WTC11 (cell line): Measurements from ENCODE around the gene DSTYK. TPM values are rescaled to one million over a fixed set of nuclear protein-coding genes. Genes with fewer than 3 reads are reported as not detected.

Experiments used
- ATAC-seq: fragments of 200-7000 bp; cut with Tn5 transposase; 2 replicates; pipeline ENCODE4 v1.10.0; 2021; ENCODE audit warnings: mild to moderate bottlenecking, moderate library complexity
- CTCF ChIA-PET: fragments of 300-600 bp; sonication (Branson Sonifier 250); formaldehyde crosslinking; loops from one replicate; lab custom pipeline; 2021; ENCODE audit warnings: antibody characterized with exemption; lab: Charles Lee
- POLR2A ChIA-PET: fragments of 350-600 bp; sonication (Branson Sonifier 250); formaldehyde crosslinking; loops from one replicate; lab custom pipeline; 2021; ENCODE audit warnings: antibody characterized with exemption; lab: Charles Lee
- DNase-seq: peaks from one replicate; pipeline ENCODE4 v3.0.0; 2021; ENCODE audit warnings: low spot score
- H3K27ac Mint-ChIP-seq: 2 replicates; pipeline ENCODE4 v1.8.0; 2021; ENCODE audit warnings: mixed read lengths
- H3K27me3 Mint-ChIP-seq: 2 replicates; pipeline ENCODE4 v1.8.0; 2021; ENCODE audit warnings: low read depth, mild to moderate bottlenecking, moderate library complexity, mixed read lengths
- H3K36me3 Mint-ChIP-seq: 2 replicates; pipeline ENCODE4 v1.8.0; 2021; ENCODE audit warnings: mixed read lengths
- H3K4me1 Mint-ChIP-seq: 2 replicates; pipeline ENCODE4 v1.8.0; 2022; ENCODE audit warnings: mixed read lengths
- H3K4me3 Mint-ChIP-seq: 2 replicates; pipeline ENCODE4 v1.8.0; 2021; ENCODE audit warnings: mild to moderate bottlenecking, moderate library complexity, mixed read lengths
- H3K9me3 Mint-ChIP-seq: 2 replicates; pipeline ENCODE4 v1.8.0; 2021; ENCODE audit warnings: mixed read lengths
- ATF1 ChIP-seq: sonication (generic); formaldehyde crosslinking; IDR thresholded peaks from 2 replicates; pipeline ENCODE4 v1.8.1; 2023; ENCODE audit warnings: mild to moderate bottlenecking, moderate library complexity, missing genetic modification reagents
- CREB1 ChIP-seq: sonication (generic); formaldehyde crosslinking; IDR thresholded peaks from 2 replicates; pipeline ENCODE4 v1.8.0; 2023; ENCODE audit warnings: mild to moderate bottlenecking, missing genetic modification reagents
- EMX1 ChIP-seq: fragments of 250-450 bp; sonication (Bioruptor Pico); IDR thresholded peaks from 2 replicates; pipeline ENCODE4 v1.8.0; 2021; ENCODE audit warnings: mild to moderate bottlenecking
- ERG ChIP-seq: fragments of 250-450 bp; sonication (Bioruptor Pico); IDR thresholded peaks from 2 replicates; pipeline ENCODE4 v1.8.0; 2021; ENCODE audit warnings: mild to moderate bottlenecking
- ETV6 ChIP-seq: sonication (generic); formaldehyde crosslinking; IDR thresholded peaks from 2 replicates; pipeline ENCODE4 v1.8.1; 2022; ENCODE audit warnings: mild to moderate bottlenecking, missing genetic modification reagents
- FOXK1 ChIP-seq: sonication (generic); formaldehyde crosslinking; IDR thresholded peaks from 2 replicates; pipeline ENCODE4 v1.8.0; 2022; ENCODE audit warnings: mild to moderate bottlenecking, moderate library complexity, missing genetic modification reagents
- FOXP1 ChIP-seq: sonication (generic); formaldehyde crosslinking; IDR thresholded peaks from 2 replicates; pipeline ENCODE4 v1.8.0; 2022; ENCODE audit warnings: missing genetic modification reagents, mild to moderate bottlenecking, moderate library complexity, borderline replicate concordance
- GABPB1 ChIP-seq: sonication (generic); formaldehyde crosslinking; IDR thresholded peaks from 2 replicates; pipeline ENCODE4 v1.8.1; 2023; ENCODE audit warnings: mild to moderate bottlenecking, missing genetic modification reagents
- STAT6 ChIP-seq: sonication (generic); formaldehyde crosslinking; conservative IDR thresholded peaks from 2 replicates; pipeline ENCODE4 v1.8.1; 2023; ENCODE audit warnings: mild to moderate bottlenecking, low read depth, missing genetic modification reagents, moderate library complexity
- ZNF138 ChIP-seq: sonication (generic); formaldehyde crosslinking; conservative IDR thresholded peaks from 2 replicates; pipeline ENCODE4 v1.8.1; 2022; ENCODE audit warnings: mild to moderate bottlenecking, moderate library complexity, missing genetic modification reagents
- ZNF416 ChIP-seq: fragments of 250-450 bp; sonication (Bioruptor Pico); IDR thresholded peaks from 2 replicates; pipeline ENCODE4 v1.9.0; 2021; ENCODE audit warnings: mild to moderate bottlenecking, inconsistent platforms
- ZNF423 ChIP-seq: fragments of 250-450 bp; sonication (Bioruptor Pico); IDR thresholded peaks from 2 replicates; pipeline ENCODE4 v2.1.2; 2022; ENCODE audit warnings: mild to moderate bottlenecking, moderate library complexity
- total RNA-seq: library from RNA; stranded (reverse); gene quantifications from 3 replicates; pipeline ENCODE4 v1.2.3, GENCODE V29; 2021
- TF ChIP-seq, protein P1 (sequence below): sonication (generic); formaldehyde crosslinking; IDR thresholded peaks from 2 replicates; pipeline ENCODE4 v1.8.1; 2023; ENCODE audit warnings: mild to moderate bottlenecking, moderate library complexity, missing genetic modification reagents
- TF ChIP-seq, protein P2 (sequence below): sonication (generic); formaldehyde crosslinking; IDR thresholded peaks from 2 replicates; pipeline ENCODE4 v1.8.1; 2023; ENCODE audit warnings: mild to moderate bottlenecking, missing genetic modification reagents, borderline replicate concordance

Gene DSTYK
- total RNA-seq, 1 experiment from 2014 or later: 11.6 TPM

DNA sequence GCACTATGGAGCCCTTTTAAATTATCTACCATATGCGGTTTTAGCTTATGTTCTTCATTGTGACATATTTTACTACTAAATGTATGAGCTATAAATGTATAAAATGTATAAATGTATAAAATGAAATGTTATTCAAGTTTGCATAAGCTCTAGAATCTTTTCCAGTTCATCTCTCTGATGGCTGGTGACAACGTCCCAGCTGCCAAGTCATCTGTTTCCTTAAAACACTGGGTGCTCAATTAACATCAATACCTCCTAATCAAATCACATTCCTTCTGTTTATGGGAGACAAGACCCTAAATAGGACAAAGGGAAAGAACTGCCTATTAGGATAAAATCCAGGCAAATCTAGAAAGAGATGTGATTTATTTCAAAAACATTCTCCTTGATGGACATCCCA is 22.9 kb downstream of the DSTYK start (continued):
- TF ChIP-seq, protein P1, sequence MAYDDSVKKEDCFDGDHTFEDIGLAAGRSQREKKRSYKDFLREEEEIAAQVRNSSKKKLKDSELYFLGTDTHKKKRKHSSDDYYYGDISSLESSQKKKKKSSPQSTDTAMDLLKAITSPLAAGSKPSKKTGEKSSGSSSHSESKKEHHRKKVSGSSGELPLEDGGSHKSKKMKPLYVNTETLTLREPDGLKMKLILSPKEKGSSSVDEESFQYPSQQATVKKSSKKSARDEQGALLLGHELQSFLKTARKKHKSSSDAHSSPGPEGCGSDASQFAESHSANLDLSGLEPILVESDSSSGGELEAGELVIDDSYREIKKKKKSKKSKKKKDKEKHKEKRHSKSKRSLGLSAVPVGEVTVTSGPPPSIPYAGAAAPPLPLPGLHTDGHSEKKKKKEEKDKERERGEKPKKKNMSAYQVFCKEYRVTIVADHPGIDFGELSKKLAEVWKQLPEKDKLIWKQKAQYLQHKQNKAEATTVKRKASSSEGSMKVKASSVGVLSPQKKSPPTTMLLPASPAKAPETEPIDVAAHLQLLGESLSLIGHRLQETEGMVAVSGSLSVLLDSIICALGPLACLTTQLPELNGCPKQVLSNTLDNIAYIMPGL (CRISPR knock-in tag): no peak
- TF ChIP-seq STAT6 (CRISPR knock-in tag) (no peak), ZNF138 (CRISPR knock-in tag) (no peak), FOXP1 (CRISPR knock-in tag) (no peak)
- TF ChIP-seq, protein P2, sequence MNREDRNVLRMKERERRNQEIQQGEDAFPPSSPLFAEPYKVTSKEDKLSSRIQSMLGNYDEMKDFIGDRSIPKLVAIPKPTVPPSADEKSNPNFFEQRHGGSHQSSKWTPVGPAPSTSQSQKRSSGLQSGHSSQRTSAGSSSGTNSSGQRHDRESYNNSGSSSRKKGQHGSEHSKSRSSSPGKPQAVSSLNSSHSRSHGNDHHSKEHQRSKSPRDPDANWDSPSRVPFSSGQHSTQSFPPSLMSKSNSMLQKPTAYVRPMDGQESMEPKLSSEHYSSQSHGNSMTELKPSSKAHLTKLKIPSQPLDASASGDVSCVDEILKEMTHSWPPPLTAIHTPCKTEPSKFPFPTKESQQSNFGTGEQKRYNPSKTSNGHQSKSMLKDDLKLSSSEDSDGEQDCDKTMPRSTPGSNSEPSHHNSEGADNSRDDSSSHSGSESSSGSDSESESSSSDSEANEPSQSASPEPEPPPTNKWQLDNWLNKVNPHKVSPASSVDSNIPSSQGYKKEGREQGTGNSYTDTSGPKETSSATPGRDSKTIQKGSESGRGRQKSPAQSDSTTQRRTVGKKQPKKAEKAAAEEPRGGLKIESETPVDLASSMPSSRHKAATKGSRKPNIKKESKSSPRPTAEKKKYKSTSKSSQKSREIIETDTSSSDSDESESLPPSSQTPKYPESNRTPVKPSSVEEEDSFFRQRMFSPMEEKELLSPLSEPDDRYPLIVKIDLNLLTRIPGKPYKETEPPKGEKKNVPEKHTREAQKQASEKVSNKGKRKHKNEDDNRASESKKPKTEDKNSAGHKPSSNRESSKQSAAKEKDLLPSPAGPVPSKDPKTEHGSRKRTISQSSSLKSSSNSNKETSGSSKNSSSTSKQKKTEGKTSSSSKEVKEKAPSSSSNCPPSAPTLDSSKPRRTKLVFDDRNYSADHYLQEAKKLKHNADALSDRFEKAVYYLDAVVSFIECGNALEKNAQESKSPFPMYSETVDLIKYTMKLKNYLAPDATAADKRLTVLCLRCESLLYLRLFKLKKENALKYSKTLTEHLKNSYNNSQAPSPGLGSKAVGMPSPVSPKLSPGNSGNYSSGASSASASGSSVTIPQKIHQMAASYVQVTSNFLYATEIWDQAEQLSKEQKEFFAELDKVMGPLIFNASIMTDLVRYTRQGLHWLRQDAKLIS: no peak
- TF ChIP-seq, all 79 proteins: peak for 0

- ChIA-PET POLR2A (no interaction called here), CTCF (interaction anchor here (1.2 to 1.6 kb wide), 3 partner anchors 39 to 126 kb away, joined by 4 to 6 read pairs (median 5); partner anchors contain the start of gene TMCC2)
- H3K9me3 Mint-ChIP-seq: no peaks in the 10 kb centered on the region
- peak overlapping the region; percentile 36; the same call in 1 of the 2 replicates for H3K4me3 Mint-ChIP-seq
- no peaks in the 10 kb centered on the region for H3K27me3 Mint-ChIP-seq
- DNase-seq: no peak
- H3K4me1 Mint-ChIP-seq: peaks cover 64% of the 10 kb centered on the region
- H3K36me3 Mint-ChIP-seq: peaks cover 5% of the 10 kb centered on the region; the same call in 1 of the 2 replicates
- H3K27ac Mint-ChIP-seq: peak overlapping the region; percentile 75; the same call in 1 of the 2 replicates
- TF ChIP-seq ATF1 (CRISPR knock-in tag): no peak
- TF ChIP-seq FOXK1 (CRISPR knock-in tag): no peak
- no peak for TF ChIP-seq ZNF416 (CRISPR knock-in tag)
- no peak for TF ChIP-seq ZNF138 (CRISPR knock-in tag)
- no peak for TF ChIP-seq ZNF423 (CRISPR knock-in tag)
- no peak for TF ChIP-seq GABPB1 (CRISPR knock-in tag)
- TF ChIP-seq CREB1 (CRISPR knock-in tag): no peak
- TF ChIP-seq, all 79 proteins: peak for 0
- ATAC-seq: no peak
These were observed 23.4 kb downstream of the DSTYK start for GRCh38 chr1:205188098-205188497.

- DNase-seq: no peak
- Mint-ChIP-seq H3K36me3 (peaks cover 9% of the 10 kb centered on the region; the same call in 1 of the 2 replicates), H3K27ac (peak overlapping the region; percentile 75), H3K4me1 (peaks cover 57% of the 10 kb centered on the region), H3K9me3 (no peaks in the 10 kb centered on the region), H3K4me3 (peak overlapping the region; percentile 36), H3K27me3 (no peaks in the 10 kb centered on the region)
- ChIA-PET POLR2A (no interaction called here), CTCF (interaction anchor here (1.2 kb wide), 2 partner anchors 40 to 126 kb away, joined by 4 to 5 read pairs; partner anchors contain the start of gene TMCC2)
- TF ChIP-seq EMX1 (CRISPR knock-in tag) (no peak), ERG (CRISPR knock-in tag) (no peak), ETV6 (CRISPR knock-in tag) (no peak)
- no peak for ATAC-seq
These were observed 24.1 kb downstream of the DSTYK start for GRCh38 chr1:205187420-205187819.
